BLaER1 (cell line): Measurements from ENCODE around the gene SMYD3.
A peak's percentile ranks its signal among the peaks of the same experiment; 100 is the strongest.

Source experiments
- H3K27ac ChIP-seq: shearing (Covaris generic); formaldehyde crosslinking; 2 replicates; pipeline ENCODE4 v1.8.1; 2022
- H3K27me3 ChIP-seq: shearing (Covaris generic); formaldehyde crosslinking; 2 replicates; pipeline ENCODE4 v1.8.1; 2022
- H3K36me3 ChIP-seq: shearing (Covaris generic); formaldehyde crosslinking; 2 replicates; pipeline ENCODE4 v1.8.1; 2022
- H3K4me1 ChIP-seq: shearing (Covaris generic); formaldehyde crosslinking; 2 replicates; pipeline ENCODE4 v1.8.1; 2022
- H3K4me2 ChIP-seq: shearing (Covaris generic); formaldehyde crosslinking; 2 replicates; pipeline ENCODE4 v1.8.1; 2022
- H3K4me3 ChIP-seq: shearing (Covaris generic); formaldehyde crosslinking; 2 replicates; pipeline ENCODE4 v1.8.1; 2022
- H3K9ac ChIP-seq: shearing (Covaris generic); formaldehyde crosslinking; 2 replicates; pipeline ENCODE4 v1.8.1; 2022
- H3K9me3 ChIP-seq: shearing (Covaris generic); formaldehyde crosslinking; 2 replicates; pipeline ENCODE4 v1.8.1; 2022
- H4K20me1 ChIP-seq: shearing (Covaris generic); formaldehyde crosslinking; 2 replicates; pipeline ENCODE4 v1.8.1; 2022
- Cebpa-rat ChIP-seq: shearing (Covaris generic); IDR thresholded peaks from 2 replicates; pipeline ENCODE4 v1.8.1; 2022

The SMYD3 gene

GRCh38 chr1:246533371-246533905, 26.4 kb upstream of the SMYD3 start:
- TF ChIP-seq Cebpa-rat = no peak
- peaks cover 7% of the 10 kb centered on the region; the same call in 1 of the 2 replicates for H3K4me1 ChIP-seq
- no peaks in the 10 kb centered on the region for H4K20me1 ChIP-seq

GRCh38 chr1:246532519-246532918, 25.4 kb upstream of the SMYD3 start:
- Histone ChIP-seq H3K9me3 (peaks cover 39% of the 10 kb centered on the region), H3K27me3 (no peaks in the 10 kb centered on the region), H3K4me3 (no peak overlapping the region), H4K20me1 (no peaks in the 10 kb centered on the region), H3K9ac (no peak overlapping the region), H3K27ac (no peak overlapping the region), H3K4me1 (peaks cover 10% of the 10 kb centered on the region), H3K4me2 (no peak overlapping the region), H3K36me3 (0 out of 2 replicates have a peak, but pooled peaks cover under 1% of the 10 kb centered on the region)
- no peak for TF ChIP-seq Cebpa-rat

More at GRCh38 chr1:246533371-246533905, 26.4 kb upstream of the SMYD3 start:
- Histone ChIP-seq H3K9me3 (peaks cover 36% of the 10 kb centered on the region), H3K27me3 (no peaks in the 10 kb centered on the region), H3K4me2 (no peak overlapping the region), H3K4me3 (no peak overlapping the region), H3K27ac (no peak overlapping the region), H3K36me3 (0 out of 2 replicates have a peak, but pooled peaks cover 9% of the 10 kb centered on the region), H3K9ac (no peak overlapping the region)

- H3K4me1 ChIP-seq = peaks cover 16% of the 10 kb centered on the region
- no peak for TF ChIP-seq Cebpa-rat
- no peaks in the 10 kb centered on the region for H3K27me3 ChIP-seq
- no peak overlapping the region for H3K9ac ChIP-seq
- no peak overlapping the region for H3K4me3 ChIP-seq
- H3K9me3 ChIP-seq = peaks cover 52% of the 10 kb centered on the region
- no peaks in the 10 kb centered on the region for H3K36me3 ChIP-seq
- H4K20me1 ChIP-seq = no peaks in the 10 kb centered on the region
- no peak overlapping the region for H3K27ac ChIP-seq
- H3K4me2 ChIP-seq = no peak overlapping the region
Measured at GRCh38 chr1:246530482-246530881, 23.4 kb upstream of the SMYD3 start.

- no peak overlapping the region for H3K4me3 ChIP-seq
- H3K27ac ChIP-seq = no peak overlapping the region
- H3K27me3 ChIP-seq = no peaks in the 10 kb centered on the region
- H4K20me1 ChIP-seq = no peaks in the 10 kb centered on the region
- H3K36me3 ChIP-seq = no peaks in the 10 kb centered on the region
- H3K9ac ChIP-seq = no peak overlapping the region
- no peak overlapping the region for H3K4me2 ChIP-seq
- TF ChIP-seq Cebpa-rat = no peak
- peaks cover 16% of the 10 kb centered on the region for H3K4me1 ChIP-seq
- H3K9me3 ChIP-seq = peaks cover 59% of the 10 kb centered on the region
Measured at GRCh38 chr1:246528933-246529731, 22.1 kb upstream of the SMYD3 start.

- Histone ChIP-seq H3K9me3 (peaks cover 69% of the 10 kb centered on the region), H3K4me3 (no peak overlapping the region)
- no peak for TF ChIP-seq Cebpa-rat
Measured at GRCh38 chr1:246527402-246528088, 20.5 kb upstream of the SMYD3 start.

GRCh38 chr1:246526915-246527314, 19.8 kb upstream of the SMYD3 start:
- H3K9ac ChIP-seq = no peak overlapping the region
- no peaks in the 10 kb centered on the region for H3K27me3 ChIP-seq
- H3K4me2 ChIP-seq = no peak overlapping the region
- H3K9me3 ChIP-seq = peaks cover 71% of the 10 kb centered on the region
- peaks cover 16% of the 10 kb centered on the region for H3K4me1 ChIP-seq
- no peak for TF ChIP-seq Cebpa-rat
- no peaks in the 10 kb centered on the region for H4K20me1 ChIP-seq
- H3K27ac ChIP-seq = peak overlapping the region; percentile 62
- H3K36me3 ChIP-seq = no peaks in the 10 kb centered on the region
- no peak overlapping the region for H3K4me3 ChIP-seq

More at GRCh38 chr1:246527402-246528088, 20.5 kb upstream of the SMYD3 start:
- H3K36me3 ChIP-seq = no peaks in the 10 kb centered on the region
- H3K4me1 ChIP-seq = peaks cover 16% of the 10 kb centered on the region
- H4K20me1 ChIP-seq = no peaks in the 10 kb centered on the region
- H3K4me2 ChIP-seq = peak overlapping the region; percentile 34; the same call in 1 of the 2 replicates
- H3K27me3 ChIP-seq = no peaks in the 10 kb centered on the region
- H3K9ac ChIP-seq = no peak overlapping the region
- H3K27ac ChIP-seq = peak overlapping the region; percentile 62

- Histone ChIP-seq H3K4me1 (peaks cover 16% of the 10 kb centered on the region), H3K27ac (no peak overlapping the region)
Measured at GRCh38 chr1:246526380-246526779, 19.3 kb upstream of the SMYD3 start.

GRCh38 chr1:246519514-246519913, 12.4 kb upstream of the SMYD3 start:
- no peaks in the 10 kb centered on the region for H4K20me1 ChIP-seq
- no peak overlapping the region for H3K4me2 ChIP-seq
- H3K4me3 ChIP-seq = no peak overlapping the region
- H3K9me3 ChIP-seq = peaks cover 89% of the 10 kb centered on the region
- H3K4me1 ChIP-seq = no peaks in the 10 kb centered on the region
- H3K27me3 ChIP-seq = no peaks in the 10 kb centered on the region
- no peaks in the 10 kb centered on the region for H3K36me3 ChIP-seq
- no peak overlapping the region for H3K27ac ChIP-seq
- H3K9ac ChIP-seq = no peak overlapping the region
- no peak for TF ChIP-seq Cebpa-rat

More at GRCh38 chr1:246526380-246526779, 19.3 kb upstream of the SMYD3 start:
- peaks cover 71% of the 10 kb centered on the region for H3K9me3 ChIP-seq
- H3K27me3 ChIP-seq = no peaks in the 10 kb centered on the region
- no peak overlapping the region for H3K4me2 ChIP-seq
- no peak for TF ChIP-seq Cebpa-rat
- H3K9ac ChIP-seq = no peak overlapping the region
- H4K20me1 ChIP-seq = no peaks in the 10 kb centered on the region
- no peaks in the 10 kb centered on the region for H3K36me3 ChIP-seq
- H3K4me3 ChIP-seq = no peak overlapping the region

- no peak overlapping the region for H3K9ac ChIP-seq
- H3K27ac ChIP-seq = no peak overlapping the region
- no peaks in the 10 kb centered on the region for H3K4me1 ChIP-seq
- H3K9me3 ChIP-seq = peaks cover 97% of the 10 kb centered on the region
- H3K4me3 ChIP-seq = no peak overlapping the region
- no peaks in the 10 kb centered on the region for H3K27me3 ChIP-seq
- H4K20me1 ChIP-seq = no peaks in the 10 kb centered on the region
- no peak for TF ChIP-seq Cebpa-rat
- H3K4me2 ChIP-seq = no peak overlapping the region
- H3K36me3 ChIP-seq = no peaks in the 10 kb centered on the region
Measured at GRCh38 chr1:246518456-246519205, 11.6 kb upstream of the SMYD3 start.
